ENCODE measurements around the gene PITX1.

DNA sequence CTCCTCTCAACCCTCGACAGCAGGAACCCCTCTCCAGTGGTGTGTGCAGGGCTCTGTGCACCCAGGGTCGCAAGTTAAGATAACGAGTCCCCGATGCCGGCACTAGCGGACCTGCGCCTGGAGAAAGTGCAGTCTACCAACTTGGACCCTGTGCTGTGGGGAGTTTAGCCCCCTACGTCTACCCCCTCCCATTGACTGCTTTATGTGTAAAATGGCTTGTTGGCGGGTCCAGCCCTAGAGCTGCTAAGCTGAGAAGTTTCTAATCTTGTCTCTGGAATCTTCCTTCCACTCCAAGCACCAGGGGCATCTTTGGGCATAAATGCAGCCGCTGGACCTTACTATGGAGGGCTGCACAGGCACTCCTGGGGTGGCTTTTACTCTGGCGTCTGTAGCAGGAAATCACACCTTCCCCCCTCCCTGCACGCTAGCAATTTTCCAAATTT lies 7.1 kb upstream of the PITX1 start:
- TF ChIP-seq, protein P1, sequence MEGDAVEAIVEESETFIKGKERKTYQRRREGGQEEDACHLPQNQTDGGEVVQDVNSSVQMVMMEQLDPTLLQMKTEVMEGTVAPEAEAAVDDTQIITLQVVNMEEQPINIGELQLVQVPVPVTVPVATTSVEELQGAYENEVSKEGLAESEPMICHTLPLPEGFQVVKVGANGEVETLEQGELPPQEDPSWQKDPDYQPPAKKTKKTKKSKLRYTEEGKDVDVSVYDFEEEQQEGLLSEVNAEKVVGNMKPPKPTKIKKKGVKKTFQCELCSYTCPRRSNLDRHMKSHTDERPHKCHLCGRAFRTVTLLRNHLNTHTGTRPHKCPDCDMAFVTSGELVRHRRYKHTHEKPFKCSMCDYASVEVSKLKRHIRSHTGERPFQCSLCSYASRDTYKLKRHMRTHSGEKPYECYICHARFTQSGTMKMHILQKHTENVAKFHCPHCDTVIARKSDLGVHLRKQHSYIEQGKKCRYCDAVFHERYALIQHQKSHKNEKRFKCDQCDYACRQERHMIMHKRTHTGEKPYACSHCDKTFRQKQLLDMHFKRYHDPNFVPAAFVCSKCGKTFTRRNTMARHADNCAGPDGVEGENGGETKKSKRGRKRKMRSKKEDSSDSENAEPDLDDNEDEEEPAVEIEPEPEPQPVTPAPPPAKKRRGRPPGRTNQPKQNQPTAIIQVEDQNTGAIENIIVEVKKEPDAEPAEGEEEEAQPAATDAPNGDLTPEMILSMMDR (IDR thresholded peaks at IDR 0.05; ENCODE audit: low read length), result no peak
- TF ChIP-seq EZH2 (IDR thresholded peaks at IDR 0.05; ENCODE audit: borderline replicate concordance, low read length), result no peak
